Stimulated activated CD8-positive, alpha-beta memory T cell treated with anti-CD3 and anti-CD28 coated beads, Interleukin-15, amount 100 ng/mL, for 4 hours (primary cell): ENCODE measurements around the gene RGS3.

Source experiments
- DNase-seq, 2 donors: peaks; one replicate each; pipeline ENCODE4 v3.0.0-alpha.2; 2020; ENCODE audit warnings: low read depth in 2 of 2

The RGS3 gene

GRCh38 chr9:113570749-113571711 lies 107.5 kb downstream of the RGS3 start:
- no peak for DNase-seq

GRCh38 chr9:113572076-113572861 lies 108.7 kb downstream of the RGS3 start:
- no peak for DNase-seq

DNA sequence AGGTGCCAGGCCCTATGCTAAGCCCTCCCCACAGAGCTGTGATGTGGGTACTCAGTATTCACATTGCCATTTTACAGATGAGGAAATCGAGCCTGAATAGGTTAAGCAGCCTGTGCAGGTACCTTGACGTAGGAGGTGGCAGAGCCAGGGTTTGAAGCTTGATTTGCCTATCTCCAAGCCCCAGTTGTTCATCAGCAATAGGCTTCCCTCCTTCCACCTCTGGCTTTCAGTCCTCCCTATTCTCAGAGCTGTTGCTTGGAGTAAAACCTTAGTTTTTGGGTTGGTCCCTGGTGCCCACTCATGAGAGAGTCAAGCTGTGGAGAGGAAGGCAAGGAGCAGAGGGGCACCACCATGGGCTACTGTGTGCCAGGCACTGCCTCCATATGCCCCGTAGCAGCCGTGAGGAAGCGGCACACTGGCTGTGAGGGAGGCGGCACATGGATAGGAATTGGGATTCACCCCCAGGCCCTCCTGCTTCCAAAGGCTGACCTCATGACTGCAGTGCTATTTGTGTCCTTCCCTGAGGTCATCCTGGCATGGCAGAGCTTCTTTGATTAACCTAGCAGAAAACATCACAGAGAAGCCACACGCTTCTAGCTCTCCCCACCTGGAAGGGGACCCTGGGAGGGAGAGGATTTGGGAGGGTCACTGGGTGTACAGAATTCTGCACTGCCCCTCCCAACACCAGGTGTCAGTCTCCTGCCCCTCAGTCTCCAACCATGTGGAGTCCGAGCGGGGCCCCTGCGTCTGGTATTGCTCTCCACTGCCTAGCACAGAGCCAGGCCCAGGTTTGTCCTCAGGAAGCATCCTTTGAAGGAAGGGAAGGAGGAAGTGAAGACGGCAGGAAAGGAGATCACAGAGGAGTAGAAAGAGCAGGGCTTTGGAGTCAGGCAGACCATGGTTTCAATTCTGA lies 109.8 kb downstream of the RGS3 start:
- no peak for DNase-seq

GRCh38 chr9:113573959-113574352 lies 110.4 kb downstream of the RGS3 start:
- no peak for DNase-seq

DNA sequence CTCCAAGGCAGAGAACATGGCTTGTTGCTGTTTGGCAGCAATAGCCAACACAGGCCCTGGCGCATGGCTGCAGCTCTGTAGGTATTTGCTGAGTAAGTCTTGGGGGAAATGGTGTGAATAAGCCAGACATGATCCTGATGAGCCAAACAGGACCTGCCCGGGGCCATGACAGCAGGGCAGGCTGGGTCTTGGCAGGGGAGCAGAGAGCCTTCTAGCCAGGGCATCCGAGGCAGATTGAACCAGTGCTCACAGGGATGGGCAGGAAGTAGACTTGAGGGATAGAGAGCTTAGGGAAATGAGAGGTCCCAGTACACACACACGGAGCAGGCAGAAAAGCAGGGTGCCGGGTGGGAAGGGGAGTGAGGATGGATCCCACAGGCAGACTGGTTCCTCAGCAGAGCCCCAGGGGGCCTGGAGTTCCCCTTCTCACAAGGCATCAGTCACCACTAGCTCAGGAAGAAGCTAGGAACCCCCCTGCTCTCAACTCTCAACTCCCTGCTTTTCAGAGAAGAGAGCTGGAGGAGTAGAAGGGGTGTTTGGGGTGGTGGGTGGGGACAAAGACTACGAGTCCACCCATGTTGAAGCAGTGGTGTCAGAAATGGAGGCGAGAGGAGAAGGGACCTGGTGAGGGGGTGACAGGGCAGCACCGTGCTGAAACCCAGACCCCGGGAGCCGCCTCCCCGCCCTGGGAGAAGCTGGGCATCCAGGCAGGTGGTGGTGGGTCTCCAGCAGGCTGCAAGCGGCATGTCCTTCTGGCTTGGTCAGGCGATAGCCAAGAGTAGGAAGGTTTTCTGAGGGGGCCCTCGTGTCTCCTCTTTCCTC lies 111.1 kb downstream of the RGS3 start:
- no peak for DNase-seq

DNA sequence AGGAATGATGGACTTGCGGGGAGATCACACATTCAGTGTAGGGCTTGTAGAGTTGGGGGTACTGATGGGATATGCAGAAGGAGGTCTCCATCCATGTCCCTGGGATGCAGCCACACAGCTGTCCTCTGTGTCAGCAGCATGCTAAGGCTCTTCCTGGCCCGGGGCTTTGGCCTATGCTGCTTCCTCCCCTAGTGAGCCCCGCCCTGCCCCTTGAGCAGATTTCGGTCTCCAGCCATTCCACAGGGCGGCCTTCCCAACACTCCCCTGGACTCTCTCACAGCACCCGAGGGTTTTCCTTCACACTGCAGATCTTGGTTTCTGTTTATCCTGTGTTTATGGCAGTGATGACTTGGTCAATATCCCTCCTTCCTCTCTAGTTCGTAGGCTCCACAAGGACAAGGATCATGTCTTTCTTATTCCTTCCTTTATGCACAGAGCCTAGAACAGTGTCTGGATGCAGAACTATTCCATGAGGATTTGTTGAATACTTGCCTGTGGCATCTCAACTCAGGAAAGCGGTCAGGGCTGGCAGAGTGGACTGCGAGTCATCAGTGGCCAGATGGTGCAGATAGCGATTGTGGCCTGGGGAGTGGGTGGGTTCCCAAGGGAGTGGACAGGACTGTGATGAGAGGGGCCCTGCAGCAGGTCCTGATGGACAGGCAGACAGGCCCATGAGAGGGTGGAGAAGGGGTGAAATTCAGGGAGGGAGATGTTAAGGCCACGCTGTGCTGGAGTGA lies 114.2 kb downstream of the RGS3 start:
- no peak for DNase-seq

- no peak for DNase-seq
These were observed 114.8 kb downstream of the RGS3 start for GRCh38 chr9:113578279-113578865.

DNA sequence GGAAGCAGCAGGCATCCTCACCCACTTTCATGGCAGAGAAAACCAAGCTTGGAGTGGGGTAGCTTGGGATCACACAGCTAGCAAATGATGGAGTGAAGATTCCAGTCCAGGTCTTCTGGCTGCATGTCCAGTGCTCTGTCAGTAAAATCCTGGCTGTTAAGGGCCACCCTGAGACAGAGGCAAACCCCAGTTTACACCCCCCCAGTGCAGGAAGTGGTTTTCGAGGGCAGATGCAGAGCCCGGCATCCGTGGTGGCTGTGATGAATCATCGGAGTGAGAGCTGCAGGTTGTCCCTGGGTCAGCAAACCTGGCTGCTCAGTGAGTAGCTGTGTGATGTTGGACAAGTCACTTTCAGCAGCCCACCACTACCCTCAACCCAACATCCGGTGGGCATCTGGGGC lies 115.4 kb downstream of the RGS3 start:
- DNase-seq = peak; percentile 70 to 80

DNA sequence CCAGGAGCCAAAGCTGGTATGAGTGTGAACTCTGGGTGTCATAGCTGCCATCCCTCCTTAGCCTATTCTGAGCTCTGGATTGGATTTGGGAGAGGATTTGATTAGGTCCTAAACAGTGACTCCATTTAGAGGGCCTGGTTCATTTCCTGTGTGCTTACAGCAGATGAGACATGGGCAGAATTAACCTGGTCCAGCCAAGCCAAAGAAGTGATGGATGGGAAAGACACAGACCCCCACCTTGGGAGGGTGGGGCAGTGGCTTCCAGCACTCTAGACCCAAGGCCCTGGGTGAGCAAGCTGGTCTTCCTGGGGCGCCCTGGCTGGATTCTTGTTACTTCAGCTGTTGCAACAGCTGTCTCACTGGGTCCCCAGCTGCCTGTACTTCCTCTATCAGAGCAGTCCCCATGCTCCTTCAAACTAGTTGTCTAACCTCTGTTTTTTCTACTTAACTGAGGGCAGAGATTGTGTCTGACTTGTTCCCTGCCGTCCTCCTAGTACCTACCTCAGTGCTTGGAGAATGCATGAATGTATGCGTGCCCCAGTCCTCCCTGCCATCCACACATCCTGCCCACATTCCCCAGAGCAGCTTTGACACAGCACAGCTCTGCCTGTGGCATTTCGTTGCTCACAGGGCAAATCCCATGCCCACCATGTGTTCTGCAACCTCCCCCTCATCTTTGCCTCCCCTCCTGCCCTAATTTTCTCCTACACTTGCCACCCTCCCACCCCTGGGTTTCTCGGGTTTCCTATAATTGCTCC lies 115.9 kb downstream of the RGS3 start:
- DNase-seq = no peak

DNA sequence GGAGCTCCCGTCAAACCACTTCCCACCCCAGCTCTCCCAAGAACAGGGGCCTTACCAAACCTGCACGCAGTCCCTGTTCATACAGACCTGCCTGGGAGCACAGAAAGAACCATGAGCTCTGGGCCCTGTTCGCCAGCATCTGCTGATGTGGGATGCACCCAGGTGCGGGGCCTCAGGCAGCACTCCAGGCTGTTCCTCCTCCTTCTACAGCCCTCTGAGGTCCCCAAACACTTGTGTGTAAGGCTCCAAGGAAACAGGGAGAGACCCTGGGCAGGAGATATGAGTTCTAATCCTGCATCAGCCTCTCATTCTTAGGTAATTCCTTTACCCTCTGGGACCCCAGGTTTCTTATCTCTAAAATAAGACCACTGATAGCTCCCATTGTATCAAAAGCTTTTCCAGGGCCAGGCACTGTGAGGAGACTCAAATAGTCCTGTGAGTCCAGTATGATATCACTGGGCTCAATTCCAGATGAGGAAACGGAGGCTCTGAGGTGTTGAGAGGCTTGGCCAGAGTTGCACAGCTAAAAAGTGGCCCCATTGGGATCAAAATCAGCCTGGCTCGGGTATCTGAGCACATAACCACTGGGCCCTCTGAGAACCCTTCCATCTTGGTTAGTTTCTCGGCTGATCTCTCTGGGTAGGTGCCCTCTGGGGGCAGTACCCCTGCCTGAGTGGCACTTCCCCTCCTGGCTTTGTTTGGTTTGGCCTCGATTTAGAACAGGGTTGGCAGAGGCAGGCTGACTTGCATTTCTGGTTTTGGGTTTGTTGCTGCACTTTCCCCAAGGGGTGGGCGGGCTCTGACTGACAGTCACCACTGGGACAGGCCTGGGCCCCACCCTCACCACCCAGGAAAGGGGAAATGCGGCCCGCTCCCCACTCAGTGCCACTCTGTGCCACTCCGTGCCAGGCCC lies 116.8 kb downstream of the RGS3 start:
- DNase-seq = peak; percentile 44 to 60

GRCh38 chr9:113580954-113581311 lies 117.4 kb downstream of the RGS3 start:
- DNase-seq = no peak

- DNase-seq = peak; percentile 51 to 66
These were observed 118.6 kb downstream of the RGS3 start for GRCh38 chr9:113581865-113582697.

- DNase-seq = no peak
These were observed 119.2 kb downstream of the RGS3 start for GRCh38 chr9:113582698-113583200.

GRCh38 chr9:113583511-113584427 lies 120.2 kb downstream of the RGS3 start:
- no peak for DNase-seq

GRCh38 chr9:113584428-113585084 lies 121.0 kb downstream of the RGS3 start:
- no peak for DNase-seq
